ENCODE data around the gene LRRC40. TPM values are rescaled to one million over a fixed set of nuclear protein-coding genes. Genes with fewer than 3 reads are reported as not detected.
"Not testable (repeated sequence)": the region's sequence is repeated elsewhere in the genome, so short reads cannot be mapped to it uniquely, and the experiment has no call there.

Gene LRRC40
- 22.1 TPM for polyA plus RNA-seq (2013, experiment 1 of 2; ENCODE audit: insufficient read length)
- 16.7 TPM for polyA plus RNA-seq (2013, experiment 2 of 2; ENCODE audit: insufficient read length)

- DNase-seq: peak; percentile 96
Measured at GRCh38 chr1:70205434-70206118, at the start of gene LRRC40. Gene LRRC40, minus strand, starts transcription at chr1:70205579. Its CDS starts 39 bp downstream, at chr1:70205540.

- DNase-seq: no peak
Measured at GRCh38 chr1:70248729-70249128, 43.4 kb upstream of the LRRC40 start.

GRCh38 chr1:70247768-70248167, 42.4 kb upstream of the LRRC40 start:
- no peak for DNase-seq

GRCh38 chr1:70247122-70247521, 41.7 kb upstream of the LRRC40 start:
- DNase-seq: no peak

GRCh38 chr1:70239940-70240339, 34.6 kb upstream of the LRRC40 start:
- no peak for DNase-seq

- DNase-seq: no peak
Measured at GRCh38 chr1:70234733-70235132, 29.4 kb upstream of the LRRC40 start.

- no peak for DNase-seq
Measured at GRCh38 chr1:70231475-70231874, 26.1 kb upstream of the LRRC40 start.

GRCh38 chr1:70228670-70229069, 23.3 kb upstream of the LRRC40 start:
- no peak for DNase-seq

- DNase-seq: no peak
Measured at GRCh38 chr1:70227439-70227838, 22.1 kb upstream of the LRRC40 start.

- no peak for DNase-seq
Measured at GRCh38 chr1:70224954-70225353, 19.6 kb upstream of the LRRC40 start.

GRCh38 chr1:70222716-70223235, 17.4 kb upstream of the LRRC40 start:
- DNase-seq: no peak

- DNase-seq: peak; percentile 94
Measured at GRCh38 chr1:70221238-70222121, 16.1 kb upstream of the LRRC40 start, which contains the start of gene SRSF11. Gene SRSF11, plus strand, starts transcription at chr1:70221380. Its CDS starts 257 bp downstream, at chr1:70221637.

- DNase-seq: no peak
Measured at GRCh38 chr1:70220517-70221237, 15.3 kb upstream of the LRRC40 start.

GRCh38 chr1:70220015-70220414, 14.6 kb upstream of the LRRC40 start:
- no peak for DNase-seq

- DNase-seq: no peak
Measured at GRCh38 chr1:70211541-70211940, 6.2 kb upstream of the LRRC40 start.

- DNase-seq: no peak
Measured at GRCh38 chr1:70210820-70211219, 5.4 kb upstream of the LRRC40 start.

- DNase-seq: no peak
Measured at GRCh38 chr1:70208292-70208691, 2.9 kb upstream of the LRRC40 start.

GRCh38 chr1:70207492-70207891, 2.1 kb upstream of the LRRC40 start:
- DNase-seq: no peak

GRCh38 chr1:70206833-70207232, 1.5 kb upstream of the LRRC40 start:
- not testable (repeated sequence) for DNase-seq

- no peak for DNase-seq
Measured at GRCh38 chr1:70205071-70205433, 327 bp downstream of the LRRC40 start.

GRCh38 chr1:70204600-70204999, 779 bp downstream of the LRRC40 start:
- no peak for DNase-seq

- DNase-seq: no peak
Measured at GRCh38 chr1:70204139-70204538, 1.2 kb downstream of the LRRC40 start.

Data from fibroblast of skin of back (primary cell).